Measurements from ENCODE around the gene NPDC1. TPM values are rescaled to one million over a fixed set of nuclear protein-coding genes. Genes with fewer than 3 reads are reported as not detected.
"Not testable (repeated sequence)": the region's sequence is repeated elsewhere in the genome, so short reads cannot be mapped to it uniquely, and the experiment has no call there.

The NPDC1 gene
- total RNA-seq, 2 experiments from 2014 or later: 82.8 to 89.2 TPM

- Mint-ChIP-seq H3K9me3 (no peaks in the 10 kb centered on the region), H3K4me1 (peaks cover 12% of the 10 kb centered on the region), H3K4me3 (no peak overlapping the region), H3K36me3 (ENCODE audit: low read depth) (peaks cover 10% of the 10 kb centered on the region), H3K27me3 (no peaks in the 10 kb centered on the region), H3K27ac (no peak overlapping the region)
- DNase-seq: no peak
- ChIA-PET POLR2A (interaction anchor here (0.8 to 1.2 kb wide), 4 partner anchors 22 to 37 kb away, joined by 3 to 5 read pairs (median 3); no protein-coding TSS in a partner anchor), CTCF (interaction anchor here (0.7 to 8.8 kb wide), 15 partner anchors 8 to 273 kb away, joined by 3 to 105 read pairs (median 4); partner anchors contain the start of genes ABCA2, FUT7, MAN1B1 and TMEM141)
These were observed 17.5 kb upstream of the NPDC1 start for GRCh38 chr9:137063311-137064026.

- POLR2A ChIA-PET: interaction anchor here (1.0 kb wide), 1 partner anchor 36 kb away, joined by 3 read pairs; no protein-coding TSS in a partner anchor
- not testable (repeated sequence) for H3K27ac Mint-ChIP-seq
These were observed 16.8 kb upstream of the NPDC1 start for GRCh38 chr9:137062798-137063197.

GRCh38 chr9:137062384-137062783, 16.4 kb upstream of the NPDC1 start:
- H3K27me3 Mint-ChIP-seq: no peaks in the 10 kb centered on the region
- H3K36me3 Mint-ChIP-seq (ENCODE audit: low read depth): peaks cover 5% of the 10 kb centered on the region
- H3K4me1 Mint-ChIP-seq: peaks cover 3% of the 10 kb centered on the region
- no peak for DNase-seq
- H3K9me3 Mint-ChIP-seq: no peaks in the 10 kb centered on the region
- ChIA-PET POLR2A (no interaction called here), CTCF (no interaction called here)
- H3K4me3 Mint-ChIP-seq: no peak overlapping the region
- no peak overlapping the region for H3K27ac Mint-ChIP-seq

More at GRCh38 chr9:137062798-137063197, 16.8 kb upstream of the NPDC1 start:
- H3K4me3 Mint-ChIP-seq; H3K9me3 Mint-ChIP-seq; H3K27me3 Mint-ChIP-seq; H3K36me3 Mint-ChIP-seq (ENCODE audit: low read depth); CTCF ChIA-PET; DNase-seq; H3K4me1 Mint-ChIP-seq: not testable (repeated sequence)

GRCh38 chr9:137058521-137059234, 12.7 kb upstream of the NPDC1 start:
- H3K27me3 Mint-ChIP-seq: peaks cover 6% of the 10 kb centered on the region
- no peak overlapping the region for H3K4me3 Mint-ChIP-seq
- no peaks in the 10 kb centered on the region for H3K36me3 Mint-ChIP-seq (ENCODE audit: low read depth)
- no peak for DNase-seq
- H3K27ac Mint-ChIP-seq: no peak overlapping the region
- ChIA-PET POLR2A (interaction anchor here (1.4 kb wide), 1 partner anchor 11 kb away, joined by 5 read pairs; the partner anchor contains the start of gene SAPCD2), CTCF (interaction anchor here (0.6 to 2.4 kb wide), 6 partner anchors 9 to 605 kb away, joined by 3 to 15 read pairs (median 6); partner anchors contain the start of gene NPDC1)
- H3K4me1 Mint-ChIP-seq: no peaks in the 10 kb centered on the region
- no peaks in the 10 kb centered on the region for H3K9me3 Mint-ChIP-seq

- DNase-seq: no peak
- POLR2A ChIA-PET: no interaction called here
- Mint-ChIP-seq H3K36me3 (ENCODE audit: low read depth) (no peaks in the 10 kb centered on the region), H3K9me3 (no peaks in the 10 kb centered on the region), H3K4me1 (no peaks in the 10 kb centered on the region), H3K27ac (no peak overlapping the region), H3K4me3 (no peak overlapping the region), H3K27me3 (peaks cover 10% of the 10 kb centered on the region)
- CTCF ChIA-PET: interaction anchor here (1.8 to 2.3 kb wide), 2 partner anchors 10 to 11 kb away, joined by 8 to 15 read pairs; partner anchors contain the start of gene NPDC1
These were observed 11.6 kb upstream of the NPDC1 start for GRCh38 chr9:137057545-137057944.

- Mint-ChIP-seq H3K9me3 (no peaks in the 10 kb centered on the region), H3K4me1 (no peaks in the 10 kb centered on the region), H3K27ac (no peak overlapping the region), H3K4me3 (no peak overlapping the region), H3K27me3 (peaks cover 16% of the 10 kb centered on the region), H3K36me3 (ENCODE audit: low read depth) (no peaks in the 10 kb centered on the region)
- POLR2A ChIA-PET: interaction anchor here (1.5 kb wide), 1 partner anchor 12 kb away, joined by 8 read pairs; no protein-coding TSS in a partner anchor
- CTCF ChIA-PET: interaction anchor here (0.7 to 2.3 kb wide), 4 partner anchors 10 to 139 kb away, joined by 3 to 15 read pairs (median 11); partner anchors contain the start of gene NPDC1
- DNase-seq: no peak
These were observed 10.9 kb upstream of the NPDC1 start for GRCh38 chr9:137056739-137057415.

GRCh38 chr9:137055385-137056364, 9.7 kb upstream of the NPDC1 start:
- H3K27ac Mint-ChIP-seq: no peak overlapping the region
- no peaks in the 10 kb centered on the region for H3K36me3 Mint-ChIP-seq (ENCODE audit: low read depth)
- H3K9me3 Mint-ChIP-seq: no peaks in the 10 kb centered on the region
- H3K4me3 Mint-ChIP-seq: no peak overlapping the region
- DNase-seq: no peak
- peaks cover 16% of the 10 kb centered on the region for H3K27me3 Mint-ChIP-seq
- CTCF ChIA-PET: interaction anchor here (0.7 to 2.1 kb wide), 7 partner anchors 8 to 138 kb away, joined by 3 to 12 read pairs (median 4); partner anchors contain the start of genes NPDC1 and SAPCD2
- POLR2A ChIA-PET: interaction anchor here (1.1 to 1.6 kb wide), 5 partner anchors 11 to 26 kb away, joined by 4 to 8 read pairs (median 5); partner anchors contain the start of genes SAPCD2 and UAP1L1
- no peaks in the 10 kb centered on the region for H3K4me1 Mint-ChIP-seq

- Mint-ChIP-seq H3K9me3 (no peaks in the 10 kb centered on the region), H3K36me3 (ENCODE audit: low read depth) (no peaks in the 10 kb centered on the region), H3K4me3 (no peak overlapping the region), H3K4me1 (no peaks in the 10 kb centered on the region), H3K27me3 (peaks cover 20% of the 10 kb centered on the region), H3K27ac (no peak overlapping the region)
- no peak for DNase-seq
- ChIA-PET CTCF (interaction anchor here (0.9 to 2.1 kb wide), 4 partner anchors 8 to 12 kb away, joined by 4 to 12 read pairs (median 7); partner anchors contain the start of gene NPDC1), POLR2A (interaction anchor here (1.1 to 1.6 kb wide), 5 partner anchors 10 to 25 kb away, joined by 4 to 8 read pairs (median 5); partner anchors contain the start of genes SAPCD2 and UAP1L1)
These were observed 9.0 kb upstream of the NPDC1 start for GRCh38 chr9:137054932-137055384.

GRCh38 chr9:137053944-137054931, 8.3 kb upstream of the NPDC1 start, which contains the start of gene ENTPD2:
Gene ENTPD2 (minus strand): TSS chr9:137054061. CDS start chr9:137053997, 64 bp downstream.
- CTCF ChIA-PET: interaction anchor here (1.9 to 2.1 kb wide), 2 partner anchors 8 to 13 kb away, joined by 10 to 12 read pairs; partner anchors contain the start of gene NPDC1
- H3K4me3 Mint-ChIP-seq: no peak within 1 kb of the TSS

More at GRCh38 chr9:137053944-137054931, 8.3 kb upstream of the NPDC1 start, which contains the start of gene ENTPD2:
- peak; percentile 55 for DNase-seq
- POLR2A ChIA-PET: interaction anchor here (1.1 to 1.6 kb wide), 2 partner anchors 15 to 23 kb away, joined by 4 to 5 read pairs; partner anchors contain the start of gene UAP1L1
- Mint-ChIP-seq H3K27me3 (peaks cover 27% of the 10 kb centered on the region), H3K4me1 (peaks cover 6% of the 10 kb centered on the region), H3K9me3 (no peaks in the 10 kb centered on the region), H3K27ac (no peak within 1 kb of the TSS), H3K36me3 (ENCODE audit: low read depth) (no peaks in the 10 kb centered on the region)

Data from activated CD4-positive, alpha-beta memory T cell treated with anti-CD3 and anti-CD28 coated beads, Interleukin-2, amount 10 ng/mL, durations not matched to agents 7 days and 5 days (primary cell).